Measurements from ENCODE around the gene TLX2. TPM values are rescaled to one million over a fixed set of nuclear protein-coding genes. Genes with fewer than 3 reads are reported as not detected.
A peak's percentile ranks its signal among the peaks of the same experiment; 100 is the strongest.

TLX2 gene
- total and polyA plus RNA-seq, 2 of the 13 experiments (the other 11 are each of a cell fraction or from before 2014, with no cell fraction given): 0.05 to 0.20 TPM

DNA sequence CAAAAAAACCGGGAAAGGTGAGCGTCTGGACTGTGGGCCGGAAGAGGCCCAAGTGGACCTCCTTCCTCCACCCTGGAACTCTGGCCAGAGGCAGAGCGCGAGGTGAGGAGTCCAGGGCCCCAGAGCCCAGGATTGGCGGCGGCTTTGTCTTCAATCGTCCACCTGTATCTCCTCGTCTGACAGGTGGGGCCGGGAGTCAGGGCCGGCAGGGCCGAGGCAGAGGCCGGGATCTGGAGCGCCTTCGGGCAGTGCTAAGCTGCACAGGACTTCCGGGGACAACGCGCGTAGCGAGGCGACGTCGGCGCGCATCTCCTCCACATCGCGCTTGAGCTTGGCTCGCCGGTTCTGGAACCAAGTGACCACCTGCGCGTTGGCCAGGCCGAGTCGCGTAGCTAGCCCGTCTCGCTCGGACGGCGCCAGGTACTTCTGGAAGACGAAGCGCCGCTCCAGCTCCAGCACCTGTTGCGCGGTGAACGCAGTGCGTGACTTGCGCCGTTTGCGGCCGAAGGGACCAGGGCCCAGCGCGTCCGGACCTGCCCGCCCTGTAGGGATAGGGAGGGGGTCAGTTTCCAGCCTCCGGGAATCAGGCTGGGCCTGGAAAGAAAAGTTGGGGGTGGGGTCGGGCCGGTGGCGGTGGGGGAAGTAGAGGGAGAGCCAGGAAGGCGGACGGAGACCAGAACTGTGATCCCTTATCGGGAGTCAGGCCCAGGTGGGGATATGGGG is 16.3 kb upstream of the TLX2 start (continued):
- TF ChIP-seq, protein P1, sequence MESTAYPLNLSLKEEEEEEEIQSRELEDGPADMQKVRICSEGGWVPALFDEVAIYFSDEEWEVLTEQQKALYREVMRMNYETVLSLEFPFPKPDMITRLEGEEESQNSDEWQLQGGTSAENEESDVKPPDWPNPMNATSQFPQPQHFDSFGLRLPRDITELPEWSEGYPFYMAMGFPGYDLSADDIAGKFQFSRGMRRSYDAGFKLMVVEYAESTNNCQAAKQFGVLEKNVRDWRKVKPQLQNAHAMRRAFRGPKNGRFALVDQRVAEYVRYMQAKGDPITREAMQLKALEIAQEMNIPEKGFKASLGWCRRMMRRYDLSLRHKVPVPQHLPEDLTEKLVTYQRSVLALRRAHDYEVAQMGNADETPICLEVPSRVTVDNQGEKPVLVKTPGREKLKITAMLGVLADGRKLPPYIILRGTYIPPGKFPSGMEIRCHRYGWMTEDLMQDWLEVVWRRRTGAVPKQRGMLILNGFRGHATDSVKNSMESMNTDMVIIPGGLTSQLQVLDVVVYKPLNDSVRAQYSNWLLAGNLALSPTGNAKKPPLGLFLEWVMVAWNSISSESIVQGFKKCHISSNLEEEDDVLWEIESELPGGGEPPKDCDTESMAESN (CRISPR knock-in tag; conservative IDR thresholded peaks at IDR 0.05): no peak; the same call in 1 of the 2 replicates
- TF ChIP-seq, protein P2, sequence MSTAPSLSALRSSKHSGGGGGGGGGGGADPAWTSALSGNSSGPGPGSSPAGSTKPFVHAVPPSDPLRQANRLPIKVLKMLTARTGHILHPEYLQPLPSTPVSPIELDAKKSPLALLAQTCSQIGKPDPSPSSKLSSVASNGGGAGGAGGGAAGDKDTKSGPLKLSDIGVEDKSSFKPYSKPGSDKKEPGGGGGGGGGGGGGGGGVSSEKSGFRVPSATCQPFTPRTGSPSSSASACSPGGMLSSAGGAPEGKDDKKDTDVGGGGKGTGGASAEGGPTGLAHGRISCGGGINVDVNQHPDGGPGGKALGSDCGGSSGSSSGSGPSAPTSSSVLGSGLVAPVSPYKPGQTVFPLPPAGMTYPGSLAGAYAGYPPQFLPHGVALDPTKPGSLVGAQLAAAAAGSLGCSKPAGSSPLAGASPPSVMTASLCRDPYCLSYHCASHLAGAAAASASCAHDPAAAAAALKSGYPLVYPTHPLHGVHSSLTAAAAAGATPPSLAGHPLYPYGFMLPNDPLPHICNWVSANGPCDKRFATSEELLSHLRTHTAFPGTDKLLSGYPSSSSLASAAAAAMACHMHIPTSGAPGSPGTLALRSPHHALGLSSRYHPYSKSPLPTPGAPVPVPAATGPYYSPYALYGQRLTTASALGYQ (CRISPR knock-in tag; IDR thresholded peaks at IDR 0.05): no peak
- TF ChIP-seq FOXA1 (IDR thresholded peaks at IDR 0.05) (no peak), FOXA1 (CRISPR knock-in tag; IDR thresholded peaks at IDR 0.05) (no peak), SOX13 (IDR thresholded peaks at IDR 0.05) (no peak), SOX13 (CRISPR knock-in tag; conservative IDR thresholded peaks at IDR 0.05 in 1 of 2, IDR thresholded peaks at IDR 0.05 in 1 of 2) (no peak), SIX4 (CRISPR knock-in tag; IDR thresholded peaks at IDR 0.05) (no peak), ZBTB20 (CRISPR knock-in tag; IDR thresholded peaks at IDR 0.05; ENCODE audit: borderline replicate concordance, low read depth) (0 out of 2 replicates have a peak, but pooled peaks have one; percentile 17), ZNF138 (CRISPR knock-in tag; IDR thresholded peaks at IDR 0.05; ENCODE audit: low read depth) (peak; percentile 66; the same call in 1 of the 2 replicates), KLF11 (CRISPR knock-in tag; IDR thresholded peaks at IDR 0.05) (no peak), ZNF205 (CRISPR knock-in tag; IDR thresholded peaks at IDR 0.05) (no peak), MIER3 (CRISPR knock-in tag; IDR thresholded peaks at IDR 0.05; ENCODE audit: borderline replicate concordance) (no peak)
- TF ChIP-seq, protein P3, sequence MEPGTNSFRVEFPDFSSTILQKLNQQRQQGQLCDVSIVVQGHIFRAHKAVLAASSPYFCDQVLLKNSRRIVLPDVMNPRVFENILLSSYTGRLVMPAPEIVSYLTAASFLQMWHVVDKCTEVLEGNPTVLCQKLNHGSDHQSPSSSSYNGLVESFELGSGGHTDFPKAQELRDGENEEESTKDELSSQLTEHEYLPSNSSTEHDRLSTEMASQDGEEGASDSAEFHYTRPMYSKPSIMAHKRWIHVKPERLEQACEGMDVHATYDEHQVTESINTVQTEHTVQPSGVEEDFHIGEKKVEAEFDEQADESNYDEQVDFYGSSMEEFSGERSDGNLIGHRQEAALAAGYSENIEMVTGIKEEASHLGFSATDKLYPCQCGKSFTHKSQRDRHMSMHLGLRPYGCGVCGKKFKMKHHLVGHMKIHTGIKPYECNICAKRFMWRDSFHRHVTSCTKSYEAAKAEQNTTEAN (CRISPR knock-in tag; conservative IDR thresholded peaks at IDR 0.05): no peak
- TF ChIP-seq, protein P4, sequence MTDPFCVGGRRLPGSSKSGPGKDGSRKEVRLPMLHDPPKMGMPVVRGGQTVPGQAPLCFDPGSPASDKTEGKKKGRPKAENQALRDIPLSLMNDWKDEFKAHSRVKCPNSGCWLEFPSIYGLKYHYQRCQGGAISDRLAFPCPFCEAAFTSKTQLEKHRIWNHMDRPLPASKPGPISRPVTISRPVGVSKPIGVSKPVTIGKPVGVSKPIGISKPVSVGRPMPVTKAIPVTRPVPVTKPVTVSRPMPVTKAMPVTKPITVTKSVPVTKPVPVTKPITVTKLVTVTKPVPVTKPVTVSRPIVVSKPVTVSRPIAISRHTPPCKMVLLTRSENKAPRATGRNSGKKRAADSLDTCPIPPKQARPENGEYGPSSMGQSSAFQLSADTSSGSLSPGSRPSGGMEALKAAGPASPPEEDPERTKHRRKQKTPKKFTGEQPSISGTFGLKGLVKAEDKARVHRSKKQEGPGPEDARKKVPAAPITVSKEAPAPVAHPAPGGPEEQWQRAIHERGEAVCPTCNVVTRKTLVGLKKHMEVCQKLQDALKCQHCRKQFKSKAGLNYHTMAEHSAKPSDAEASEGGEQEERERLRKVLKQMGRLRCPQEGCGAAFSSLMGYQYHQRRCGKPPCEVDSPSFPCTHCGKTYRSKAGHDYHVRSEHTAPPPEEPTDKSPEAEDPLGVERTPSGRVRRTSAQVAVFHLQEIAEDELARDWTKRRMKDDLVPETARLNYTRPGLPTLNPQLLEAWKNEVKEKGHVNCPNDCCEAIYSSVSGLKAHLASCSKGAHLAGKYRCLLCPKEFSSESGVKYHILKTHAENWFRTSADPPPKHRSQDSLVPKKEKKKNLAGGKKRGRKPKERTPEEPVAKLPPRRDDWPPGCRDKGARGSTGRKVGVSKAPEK (CRISPR knock-in tag; IDR thresholded peaks at IDR 0.05; ENCODE audit: borderline replicate concordance): no peak
- TF ChIP-seq, protein P5, sequence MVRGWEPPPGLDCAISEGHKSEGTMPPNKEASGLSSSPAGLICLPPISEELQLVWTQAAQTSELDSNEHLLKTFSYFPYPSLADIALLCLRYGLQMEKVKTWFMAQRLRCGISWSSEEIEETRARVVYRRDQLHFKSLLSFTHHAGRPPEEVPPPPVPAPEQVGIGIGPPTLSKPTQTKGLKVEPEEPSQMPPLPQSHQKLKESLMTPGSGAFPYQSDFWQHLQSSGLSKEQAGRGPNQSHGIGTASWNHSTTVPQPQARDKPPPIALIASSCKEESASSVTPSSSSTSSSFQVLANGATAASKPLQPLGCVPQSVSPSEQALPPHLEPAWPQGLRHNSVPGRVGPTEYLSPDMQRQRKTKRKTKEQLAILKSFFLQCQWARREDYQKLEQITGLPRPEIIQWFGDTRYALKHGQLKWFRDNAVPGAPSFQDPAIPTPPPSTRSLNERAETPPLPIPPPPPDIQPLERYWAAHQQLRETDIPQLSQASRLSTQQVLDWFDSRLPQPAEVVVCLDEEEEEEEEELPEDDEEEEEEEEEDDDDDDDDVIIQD (CRISPR knock-in tag; IDR thresholded peaks at IDR 0.05; ENCODE audit: low read depth): no peak
- TF ChIP-seq, protein P6, sequence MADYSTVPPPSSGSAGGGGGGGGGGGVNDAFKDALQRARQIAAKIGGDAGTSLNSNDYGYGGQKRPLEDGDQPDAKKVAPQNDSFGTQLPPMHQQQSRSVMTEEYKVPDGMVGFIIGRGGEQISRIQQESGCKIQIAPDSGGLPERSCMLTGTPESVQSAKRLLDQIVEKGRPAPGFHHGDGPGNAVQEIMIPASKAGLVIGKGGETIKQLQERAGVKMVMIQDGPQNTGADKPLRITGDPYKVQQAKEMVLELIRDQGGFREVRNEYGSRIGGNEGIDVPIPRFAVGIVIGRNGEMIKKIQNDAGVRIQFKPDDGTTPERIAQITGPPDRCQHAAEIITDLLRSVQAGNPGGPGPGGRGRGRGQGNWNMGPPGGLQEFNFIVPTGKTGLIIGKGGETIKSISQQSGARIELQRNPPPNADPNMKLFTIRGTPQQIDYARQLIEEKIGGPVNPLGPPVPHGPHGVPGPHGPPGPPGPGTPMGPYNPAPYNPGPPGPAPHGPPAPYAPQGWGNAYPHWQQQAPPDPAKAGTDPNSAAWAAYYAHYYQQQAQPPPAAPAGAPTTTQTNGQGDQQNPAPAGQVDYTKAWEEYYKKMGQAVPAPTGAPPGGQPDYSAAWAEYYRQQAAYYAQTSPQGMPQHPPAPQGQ (CRISPR knock-in tag; IDR thresholded peaks at IDR 0.05; ENCODE audit: borderline replicate concordance): no peak

Measured in HepG2 (cell line).